ENCODE results near the gene EZR. TPM values are rescaled to one million over a fixed set of nuclear protein-coding genes. Genes with fewer than 3 reads are reported as not detected.

The EZR gene
- polyA plus RNA-seq, 1 donor (not counting 4 experiments of a cell fraction or from before 2014, with no cell fraction given), result 277 TPM

- FAIRE-seq (peak; percentile 65), DNase-seq (ENCODE audit: low read depth, low spot score) (no peak)
- H3K4me2 ChIP-seq (ENCODE audit: control insufficient read depth, extremely low read depth, insufficient read depth, low read depth, low read length), result peak overlapping the region; percentile 91
- dilution Hi-C loops (cut with MboI; ENCODE audit: extremely low pct_ligation_motif_present, low sequenced_read_pairs), result no loop called here
- H3K27ac ChIP-seq (ENCODE audit: control insufficient read depth, insufficient read depth, low read length), result peak overlapping the region; percentile 100
- H2AFZ ChIP-seq (ENCODE audit: control insufficient read depth, low read length), result no peak overlapping the region
- H4K20me1 ChIP-seq (ENCODE audit: control insufficient read depth, extremely low read depth, insufficient read depth, low read length), result no peaks in the 10 kb centered on the region
- peaks cover 51% of the 10 kb centered on the region for H3K4me1 ChIP-seq (ENCODE audit: control insufficient read depth, extremely low read depth, insufficient read depth, low read length)
- no peaks in the 10 kb centered on the region for H3K9me3 ChIP-seq (ENCODE audit: control insufficient read depth, low read depth, low read length)
- H3K36me3 ChIP-seq (ENCODE audit: control insufficient read depth in 2 of 2, extremely low read depth in 1 of 2, insufficient read depth in 2 of 2, low read length in 2 of 2), result no peaks in the 10 kb centered on the region
- H3K4me3 ChIP-seq (ENCODE audit: control insufficient read depth in 2 of 3, extremely low read depth in 1 of 3, insufficient read depth in 2 of 3, low read depth in 1 of 3, low read length in 3 of 3), result peak overlapping the region in 1 of 3 experiments; percentile 2
- H3K79me2 ChIP-seq (ENCODE audit: control insufficient read depth, insufficient read depth, low read length), result no peaks in the 10 kb centered on the region
- H3K9ac ChIP-seq (ENCODE audit: control insufficient read depth, extremely low read depth, insufficient read depth, low read length), result peak overlapping the region; percentile 83
- H3K9me1 ChIP-seq (ENCODE audit: control insufficient read depth, extremely low read depth, insufficient read depth, low read length), result no peaks in the 10 kb centered on the region
- no peaks in the 10 kb centered on the region for H3K27me3 ChIP-seq (ENCODE audit: control insufficient read depth, extremely low read depth, insufficient read depth, low read length)
- no peak for TF ChIP-seq EZH2 (IDR thresholded peaks at IDR 0.05; ENCODE audit: low read length)
- no peak for TF ChIP-seq CTCF (optimal IDR thresholded peaks at IDR 0.05 in 1 of 3, IDR thresholded peaks at IDR 0.05 in 1 of 3, conservative IDR thresholded peaks at IDR 0.05 in 1 of 3; ENCODE audit: extremely low read depth in 1 of 3, insufficient read depth in 2 of 3, low read length in 3 of 3)
Measured at GRCh38 chr6:158854214-158855101, 35.3 kb upstream of the EZR start.

- no peak for DNase-seq (ENCODE audit: low read depth, low spot score)
- no peak overlapping the region for H2AFZ ChIP-seq (ENCODE audit: control insufficient read depth, low read length)
- dilution Hi-C loops (cut with MboI; ENCODE audit: extremely low pct_ligation_motif_present, low sequenced_read_pairs), result no loop called here
- H3K36me3 ChIP-seq (ENCODE audit: control insufficient read depth in 2 of 2, extremely low read depth in 1 of 2, insufficient read depth in 2 of 2, low read length in 2 of 2), result no peaks in the 10 kb centered on the region
- no peaks in the 10 kb centered on the region for H3K9me1 ChIP-seq (ENCODE audit: control insufficient read depth, extremely low read depth, insufficient read depth, low read length)
- H3K4me2 ChIP-seq (ENCODE audit: control insufficient read depth, extremely low read depth, insufficient read depth, low read depth, low read length), result peak overlapping the region; percentile 91
- no peaks in the 10 kb centered on the region for H3K9me3 ChIP-seq (ENCODE audit: control insufficient read depth, low read depth, low read length)
- no peaks in the 10 kb centered on the region for H3K27me3 ChIP-seq (ENCODE audit: control insufficient read depth, extremely low read depth, insufficient read depth, low read length)
- H3K79me2 ChIP-seq (ENCODE audit: control insufficient read depth, insufficient read depth, low read length), result no peaks in the 10 kb centered on the region
- TF ChIP-seq EZH2 (IDR thresholded peaks at IDR 0.05; ENCODE audit: low read length), result no peak
- no peak for TF ChIP-seq CTCF (optimal IDR thresholded peaks at IDR 0.05 in 1 of 3, IDR thresholded peaks at IDR 0.05 in 1 of 3, conservative IDR thresholded peaks at IDR 0.05 in 1 of 3; ENCODE audit: extremely low read depth in 1 of 3, insufficient read depth in 2 of 3, low read length in 3 of 3)
- FAIRE-seq, result no peak
- H3K9ac ChIP-seq (ENCODE audit: control insufficient read depth, extremely low read depth, insufficient read depth, low read length), result peak overlapping the region; percentile 83
- peaks cover 57% of the 10 kb centered on the region for H3K4me1 ChIP-seq (ENCODE audit: control insufficient read depth, extremely low read depth, insufficient read depth, low read length)
- H4K20me1 ChIP-seq (ENCODE audit: control insufficient read depth, extremely low read depth, insufficient read depth, low read length), result no peaks in the 10 kb centered on the region
- peak overlapping the region in 2 of 3 experiments; percentile 0 to 2 for H3K4me3 ChIP-seq (ENCODE audit: control insufficient read depth in 2 of 3, extremely low read depth in 1 of 3, insufficient read depth in 2 of 3, low read depth in 1 of 3, low read length in 3 of 3)
- peak overlapping the region; percentile 100 for H3K27ac ChIP-seq (ENCODE audit: control insufficient read depth, insufficient read depth, low read length)
Measured at GRCh38 chr6:158853880-158854213, 34.7 kb upstream of the EZR start.
